NB4 (cell line): ENCODE results near the gene RAD1.

Experiments
- DNase-seq: peaks from one replicate; pipeline ENCODE4 v3.0.0; 2010; ENCODE audit warnings: low read depth
- H3K4me3 ChIP-seq: one replicate; pipeline ENCODE4 v1.5.1; 2011; ENCODE audit warnings: mild to moderate bottlenecking, low read depth, low read length, moderate library complexity
- CTCF ChIP-seq: IDR thresholded peaks from one replicate; pipeline ENCODE4 v1.5.1; 2012; ENCODE audit warnings: low read depth, low read length
- MAX ChIP-seq: IDR thresholded peaks from 2 replicates; pipeline ENCODE4 v1.6.1; 2011; ENCODE audit warnings: low read depth, low read length
- MYC ChIP-seq: IDR thresholded peaks from 2 replicates; pipeline ENCODE4 v1.6.1; 2011; ENCODE audit warnings: low read depth, low read length
- POLR2A ChIP-seq: IDR thresholded peaks from 2 replicates; pipeline ENCODE4 v1.6.1; 2011; ENCODE audit warnings: mild to moderate bottlenecking; ENCODE audit not compliant: insufficient read length; ENCODE audit errors: extremely low read depth

Gene RAD1

GRCh38 chr5:34897646-34898045, 17.7 kb downstream of the RAD1 start:
- no peak for DNase-seq
- TF ChIP-seq POLR2A (no peak), MAX (no peak), MYC (no peak), CTCF (no peak)
- no peak overlapping the region for H3K4me3 ChIP-seq

GRCh38 chr5:34895641-34896419, 19.5 kb downstream of the RAD1 start:
- TF ChIP-seq POLR2A (no peak), MAX (no peak), MYC (no peak), CTCF (no peak)
- DNase-seq = no peak
- no peak overlapping the region for H3K4me3 ChIP-seq

- DNase-seq = no peak
- no peak overlapping the region for H3K4me3 ChIP-seq
- no peak for TF ChIP-seq CTCF
- TF ChIP-seq MAX = no peak
- no peak for TF ChIP-seq MYC
- no peak for TF ChIP-seq POLR2A
These were observed 20.6 kb downstream of the RAD1 start for GRCh38 chr5:34894716-34895115.

- TF ChIP-seq POLR2A (no peak), MYC (no peak), MAX (no peak), CTCF (no peak)
- H3K4me3 ChIP-seq = no peak overlapping the region
- DNase-seq = no peak
These were observed 22.9 kb downstream of the RAD1 start for GRCh38 chr5:34892414-34892813.

GRCh38 chr5:34891981-34892380, 23.3 kb downstream of the RAD1 start:
- TF ChIP-seq POLR2A (no peak), CTCF (no peak)
- H3K4me3 ChIP-seq = no peak overlapping the region
- no peak for DNase-seq

- TF ChIP-seq POLR2A (no peak), CTCF (no peak), MAX (no peak), MYC (no peak)
- H3K4me3 ChIP-seq = no peak overlapping the region
- DNase-seq = no peak
These were observed 25.9 kb downstream of the RAD1 start for GRCh38 chr5:34889394-34889793.
